ENCODE results near the gene ACOXL. TPM values are rescaled to one million over a fixed set of nuclear protein-coding genes. Genes with fewer than 3 reads are reported as not detected.

Gene ACOXL
- polyA plus RNA-seq, 3 donors = 0.35 TPM; not detected in 2

GRCh38 chr2:110891626-110892025, 159.3 kb downstream of the ACOXL start:
- H3K4me1 ChIP-seq (ENCODE audit: control insufficient read depth in 1 of 2, insufficient read depth in 2 of 2, low read length in 2 of 2) = no peaks in the 10 kb centered on the region
- no CpG with 5 or more reads among the region's 1 CpG for WGBS (ENCODE audit: insufficient coverage)
- H3K27ac ChIP-seq (ENCODE audit: low read depth in 1 of 2, low read length in 2 of 2) = no peak overlapping the region
- TF ChIP-seq CTCF (IDR thresholded peaks at IDR 0.05) = no peak
- no peak overlapping the region for H3K4me3 ChIP-seq (replicated peaks in 1 of 3; ENCODE audit: low read depth in 2 of 3, low read length in 3 of 3)
- Mint-ChIP-seq H3K36me3 (no peaks in the 10 kb centered on the region), H3K4me1 (peaks cover 5% of the 10 kb centered on the region), H3K4me3 (no peak overlapping the region), H3K27ac (no peak overlapping the region), H3K27me3 (ENCODE audit: low read depth in 3 of 3) (peaks cover 1 to 5% (median 3%) of the 10 kb centered on the region in 3 donors), H3K9me3 (peaks cover 3 to 18% (median 15%) of the 10 kb centered on the region in 7 donors)
- no peaks in the 10 kb centered on the region for H3K79me2 ChIP-seq (ENCODE audit: insufficient read depth, low read length)
- no peak overlapping the region for H3K4me2 ChIP-seq (replicated peaks; ENCODE audit: extremely low read depth, low read length, poor library complexity, severe bottlenecking)
- no peaks in the 10 kb centered on the region for H3K36me3 ChIP-seq (replicated peaks in 1 of 2; ENCODE audit: control insufficient read depth in 1 of 2, insufficient read depth in 2 of 2, low read length in 2 of 2)
- H3K9ac ChIP-seq (ENCODE audit: insufficient read depth, low read length, poor library complexity, severe bottlenecking) = no peak overlapping the region
- no peak for DNase-seq
- H3K27me3 ChIP-seq (ENCODE audit: control insufficient read depth in 2 of 2, insufficient read depth in 2 of 2, low read length in 2 of 2) = no peaks in the 10 kb centered on the region
- peaks cover 0 to 3% of the 10 kb centered on the region in 2 donors for H3K9me3 ChIP-seq (replicated peaks in 1 of 2; ENCODE audit: control insufficient read depth in 1 of 2, insufficient read depth in 1 of 2, low read length in 2 of 2)
- no peak overlapping the region for H2AFZ ChIP-seq (ENCODE audit: insufficient read depth, low read depth, low read length, poor library complexity, severe bottlenecking)
- no peaks in the 10 kb centered on the region for H4K20me1 ChIP-seq (ENCODE audit: insufficient read depth, low read length)
- intact Hi-C loops (cut with micrococcal nuclease) = no loop called here

GRCh38 chr2:110896226-110896625, 163.9 kb downstream of the ACOXL start:
- no peak overlapping the region for H3K4me3 ChIP-seq (replicated peaks in 1 of 3; ENCODE audit: low read depth in 2 of 3, low read length in 3 of 3)
- no peak overlapping the region for H2AFZ ChIP-seq (ENCODE audit: insufficient read depth, low read depth, low read length, poor library complexity, severe bottlenecking)
- no peaks in the 10 kb centered on the region for H3K4me1 ChIP-seq (ENCODE audit: control insufficient read depth in 1 of 2, insufficient read depth in 2 of 2, low read length in 2 of 2)
- no peak for TF ChIP-seq CTCF (IDR thresholded peaks at IDR 0.05)
- H3K4me3 Mint-ChIP-seq = no peak overlapping the region
- H3K27me3 Mint-ChIP-seq (ENCODE audit: low read depth in 3 of 3) = peaks cover 0 to 4% (median 4%) of the 10 kb centered on the region in 3 donors
- no peak overlapping the region for H3K9ac ChIP-seq (ENCODE audit: insufficient read depth, low read length, poor library complexity, severe bottlenecking)
- peaks cover 3 to 19% (median 14%) of the 10 kb centered on the region in 7 donors for H3K9me3 Mint-ChIP-seq
- H3K36me3 Mint-ChIP-seq = no peaks in the 10 kb centered on the region
- H3K9me3 ChIP-seq (replicated peaks in 1 of 2; ENCODE audit: control insufficient read depth in 1 of 2, insufficient read depth in 1 of 2, low read length in 2 of 2) = peaks cover 0 to 3% of the 10 kb centered on the region in 2 donors
- H3K27me3 ChIP-seq (ENCODE audit: control insufficient read depth in 2 of 2, insufficient read depth in 2 of 2, low read length in 2 of 2) = no peaks in the 10 kb centered on the region
- H3K79me2 ChIP-seq (ENCODE audit: insufficient read depth, low read length) = no peaks in the 10 kb centered on the region
- no CpG with 5 or more reads among the region's 3 CpGs for WGBS (ENCODE audit: insufficient coverage)
- DNase-seq = no peak
- no peaks in the 10 kb centered on the region for H4K20me1 ChIP-seq (ENCODE audit: insufficient read depth, low read length)
- no peaks in the 10 kb centered on the region for H3K36me3 ChIP-seq (replicated peaks in 1 of 2; ENCODE audit: control insufficient read depth in 1 of 2, insufficient read depth in 2 of 2, low read length in 2 of 2)
- no peaks in the 10 kb centered on the region for H3K4me1 Mint-ChIP-seq
- H3K27ac Mint-ChIP-seq = no peak overlapping the region
- intact Hi-C loops (cut with micrococcal nuclease) = no loop called here
- no peak overlapping the region for H3K4me2 ChIP-seq (replicated peaks; ENCODE audit: extremely low read depth, low read length, poor library complexity, severe bottlenecking)
- H3K27ac ChIP-seq (ENCODE audit: low read depth in 1 of 2, low read length in 2 of 2) = no peak overlapping the region
